ENCODE data around the gene TMEM95.

- TF ChIP-seq POLR2A (IDR thresholded peaks at IDR 0.05; ENCODE audit: borderline replicate concordance, extremely low read depth, insufficient read depth, insufficient read length) = no peak
- TF ChIP-seq CTCF (IDR thresholded peaks at IDR 0.05 in 2 of 3, conservative IDR thresholded peaks at IDR 0.05 in 1 of 3; ENCODE audit: borderline replicate concordance in 1 of 3, insufficient read depth in 1 of 3, low read depth in 2 of 3, low read length in 2 of 3) = no peak
- TF ChIP-seq POLR2AphosphoS5 (IDR thresholded peaks at IDR 0.05; ENCODE audit: low read depth, low read length) = no peak
- no peak for TF ChIP-seq YY1 (IDR thresholded peaks at IDR 0.05; ENCODE audit: extremely low read depth, insufficient replicate concordance, low read depth, low read length)
These were observed 22.8 kb upstream of the TMEM95 start for GRCh38 chr17:7332111-7332510.
